HepG2 (cell line): ENCODE measurements around the gene PEX11G. TPM values are rescaled to one million over a fixed set of nuclear protein-coding genes. Genes with fewer than 3 reads are reported as not detected.
A peak's percentile ranks its signal among the peaks of the same experiment; 100 is the strongest.

Experiments
- ATF1 ChIP-seq: IDR thresholded peaks from 2 replicates; pipeline ENCODE4 v1.6.1; 2016; ENCODE audit warnings: mild to moderate bottlenecking, control low read depth
- DNMT3B ChIP-seq: conservative IDR thresholded peaks from 2 replicates; pipeline ENCODE4 v1.6.1; 2016; ENCODE audit warnings: missing biosample characterization, control low read depth
- FOXA1 ChIP-seq, 2 experiments: fragments of 450-650 bp in 1 of 2; sonication (generic) in 1 of 2; formaldehyde crosslinking in 1 of 2; IDR thresholded peaks; 2 replicates each; pipeline versions ENCODE4 v1.4.0 to v1.6.1; 2016 to 2020; ENCODE audit warnings: missing genetic modification reagents in 1 of 2
- MBNL3 ChIP-seq: fragments of 250-450 bp; sonication (Bioruptor Pico); conservative IDR thresholded peaks from 2 replicates; pipeline ENCODE4 v1.8.0; 2022; ENCODE audit warnings: mild to moderate bottlenecking, inconsistent platforms
- MEF2D ChIP-seq: sonication (generic); formaldehyde crosslinking; IDR thresholded peaks from 2 replicates; pipeline ENCODE4 v1.5.1; 2020; ENCODE audit warnings: mild to moderate bottlenecking, missing genetic modification reagents
- RAD51 ChIP-seq: fragments of 450-650 bp; IDR thresholded peaks from 2 replicates; pipeline ENCODE4 v1.6.1; 2016; ENCODE audit warnings: borderline replicate concordance
- RFX1 ChIP-seq: fragments of 450-650 bp; IDR thresholded peaks from 2 replicates; pipeline ENCODE4 v1.6.1; 2017
- SCMH1 ChIP-seq: sonication (generic); formaldehyde crosslinking; IDR thresholded peaks from 2 replicates; pipeline ENCODE4 v1.9.0; 2021; ENCODE audit warnings: missing genetic modification reagents, mild to moderate bottlenecking, borderline replicate concordance
- SYNCRIP ChIP-seq: fragments of 200-400 bp; formaldehyde crosslinking; IDR thresholded peaks from 2 replicates; pipeline ENCODE4 v1.6.1; 2018; ENCODE audit warnings: mild to moderate bottlenecking, low read depth, low read length; ENCODE audit not compliant: insufficient read depth
- ZNF253 ChIP-seq: sonication (generic); formaldehyde crosslinking; IDR thresholded peaks from 2 replicates; pipeline ENCODE4 v1.8.0; 2022; ENCODE audit warnings: mild to moderate bottlenecking, missing genetic modification reagents, borderline replicate concordance
- ZNF256 ChIP-seq: sonication (generic); formaldehyde crosslinking; conservative IDR thresholded peaks from 2 replicates; pipeline ENCODE4 v1.4.0; 2020; ENCODE audit warnings: missing genetic modification reagents
- ZNF296 ChIP-seq: sonication (generic); formaldehyde crosslinking; conservative IDR thresholded peaks from 2 replicates; pipeline ENCODE4 v1.5.0; 2020; ENCODE audit warnings: mild to moderate bottlenecking, missing genetic modification reagents
- ZNF564 ChIP-seq: sonication (generic); formaldehyde crosslinking; IDR thresholded peaks from 2 replicates; pipeline ENCODE4 v1.8.1; 2023; ENCODE audit warnings: mild to moderate bottlenecking, missing genetic modification reagents
- ZNF879 ChIP-seq: sonication (generic); formaldehyde crosslinking; IDR thresholded peaks from 2 replicates; pipeline ENCODE4 v1.8.1; 2023; ENCODE audit warnings: missing genetic modification reagents
- polyA plus RNA-seq, 8 experiments: library from polyadenylated mRNA; depleted of rRNA in 3 of 8; stranded (reverse) in 7 of 8; unstranded in 1 of 8; fragments of >200 nt; fragmentation: Illumina TruSeq in 4 of 8; extraction: Trizol in 4 of 8; gene quantifications; 2 replicates each; pipeline versions ENCODE4 v1.2.1 to v1.2.3, GENCODE V29; 2011 to 2016; ENCODE audit warnings: low read depth in 4 of 8, missing spikeins in 1 of 8, mixed read lengths in 1 of 8; ENCODE audit not compliant: insufficient read depth in 1 of 8
- total RNA-seq, 5 experiments: library from RNA; depleted of rRNA; stranded (reverse); fragments of >200 nt; fragmentation: Illumina TruSeq; extraction: Trizol; gene quantifications; 2 replicates each; pipeline ENCODE4 v1.2.3, GENCODE V29; 2016; ENCODE audit warnings: low read depth in 1 of 5
- TF ChIP-seq, protein P1 (sequence below), 2 experiments: sonication (generic) in 1 of 2; formaldehyde crosslinking in 1 of 2; IDR thresholded peaks; 2 replicates each; pipeline versions ENCODE4 v1.4.0 to v1.6.1; 2016 to 2020; ENCODE audit warnings: borderline replicate concordance in 1 of 2, low read depth in 1 of 2, mild to moderate bottlenecking in 1 of 2, missing genetic modification reagents in 1 of 2
- TF ChIP-seq, protein P2 (sequence below): sonication (generic); formaldehyde crosslinking; conservative IDR thresholded peaks from 2 replicates; pipeline ENCODE4 v1.4.0; 2020; ENCODE audit warnings: missing genetic modification reagents
- TF ChIP-seq, protein P3 (sequence below): sonication (generic); formaldehyde crosslinking; IDR thresholded peaks from 2 replicates; pipeline ENCODE4 v1.4.0; 2020; ENCODE audit warnings: missing genetic modification reagents, borderline replicate concordance
- TF ChIP-seq, protein P4 (sequence below): sonication (generic); formaldehyde crosslinking; IDR thresholded peaks from 2 replicates; pipeline ENCODE4 v1.4.0; 2020; ENCODE audit warnings: mild to moderate bottlenecking, missing genetic modification reagents

PEX11G gene
- total and polyA plus RNA-seq, 2 of the 13 experiments (the other 11 are each of a cell fraction or from before 2014, with no cell fraction given) = not detected

DNA sequence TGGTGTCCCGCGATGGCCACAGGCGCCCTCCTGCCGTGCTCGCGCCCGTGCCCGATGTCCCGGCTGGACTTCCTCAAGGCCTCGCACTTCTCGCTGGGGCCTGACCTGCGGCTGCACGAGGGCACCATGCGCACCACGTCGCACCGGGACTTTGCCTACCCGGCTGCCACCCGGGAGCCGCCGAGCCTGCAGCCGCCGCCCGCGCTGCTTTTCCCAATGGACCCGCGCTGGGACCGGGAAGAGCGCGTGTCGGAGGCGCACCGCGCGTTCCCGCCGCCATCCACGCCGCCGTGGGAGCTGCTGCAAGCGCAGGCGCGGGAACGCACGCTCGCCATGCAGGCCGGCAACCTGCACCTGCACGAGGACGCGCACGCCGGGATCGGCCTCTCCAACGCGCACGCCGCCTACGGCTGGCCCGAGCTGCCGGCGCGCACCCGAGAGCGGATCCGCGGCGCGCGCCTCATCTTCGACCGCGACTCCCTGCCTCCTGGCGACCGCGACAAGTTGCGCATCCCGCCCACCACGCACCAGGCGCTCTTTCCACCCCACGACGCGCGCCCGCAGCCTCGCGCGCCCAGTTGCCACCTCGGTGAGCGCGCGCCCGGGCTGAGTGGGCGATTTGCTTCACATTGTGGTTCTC lies 12.1 kb upstream of the PEX11G start (continued):
- TF ChIP-seq, protein P1, sequence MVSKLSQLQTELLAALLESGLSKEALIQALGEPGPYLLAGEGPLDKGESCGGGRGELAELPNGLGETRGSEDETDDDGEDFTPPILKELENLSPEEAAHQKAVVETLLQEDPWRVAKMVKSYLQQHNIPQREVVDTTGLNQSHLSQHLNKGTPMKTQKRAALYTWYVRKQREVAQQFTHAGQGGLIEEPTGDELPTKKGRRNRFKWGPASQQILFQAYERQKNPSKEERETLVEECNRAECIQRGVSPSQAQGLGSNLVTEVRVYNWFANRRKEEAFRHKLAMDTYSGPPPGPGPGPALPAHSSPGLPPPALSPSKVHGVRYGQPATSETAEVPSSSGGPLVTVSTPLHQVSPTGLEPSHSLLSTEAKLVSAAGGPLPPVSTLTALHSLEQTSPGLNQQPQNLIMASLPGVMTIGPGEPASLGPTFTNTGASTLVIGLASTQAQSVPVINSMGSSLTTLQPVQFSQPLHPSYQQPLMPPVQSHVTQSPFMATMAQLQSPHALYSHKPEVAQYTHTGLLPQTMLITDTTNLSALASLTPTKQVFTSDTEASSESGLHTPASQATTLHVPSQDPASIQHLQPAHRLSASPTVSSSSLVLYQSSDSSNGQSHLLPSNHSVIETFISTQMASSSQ (IDR thresholded peaks at IDR 0.05; ENCODE audit: low read depth) = no peak
- TF ChIP-seq, protein P1 (CRISPR knock-in tag; IDR thresholded peaks at IDR 0.05; ENCODE audit: borderline replicate concordance) = 0 out of 2 replicates have a peak, but pooled peaks have one; percentile 33
- TF ChIP-seq, protein P2, sequence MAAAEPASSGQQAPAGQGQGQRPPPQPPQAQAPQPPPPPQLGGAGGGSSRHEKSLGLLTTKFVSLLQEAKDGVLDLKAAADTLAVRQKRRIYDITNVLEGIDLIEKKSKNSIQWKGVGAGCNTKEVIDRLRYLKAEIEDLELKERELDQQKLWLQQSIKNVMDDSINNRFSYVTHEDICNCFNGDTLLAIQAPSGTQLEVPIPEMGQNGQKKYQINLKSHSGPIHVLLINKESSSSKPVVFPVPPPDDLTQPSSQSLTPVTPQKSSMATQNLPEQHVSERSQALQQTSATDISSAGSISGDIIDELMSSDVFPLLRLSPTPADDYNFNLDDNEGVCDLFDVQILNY (CRISPR knock-in tag) = no peak
- TF ChIP-seq ZNF296 (CRISPR knock-in tag) (no peak), SCMH1 (CRISPR knock-in tag) (no peak), ZNF256 (CRISPR knock-in tag) (0 out of 2 replicates have a peak, but pooled peaks have one; percentile 23), DNMT3B (CRISPR knock-in tag) (no peak), ATF1 (CRISPR knock-in tag) (no peak), SYNCRIP (no peak), MEF2D (CRISPR knock-in tag) (no peak), MBNL3 (CRISPR knock-in tag) (no peak), ZNF879 (CRISPR knock-in tag) (no peak), ZNF253 (no peak), ZNF564 (CRISPR knock-in tag) (0 out of 2 replicates have a peak, but pooled peaks have one; percentile 46), RFX1 (no peak), FOXA1 (IDR thresholded peaks at IDR 0.05) (no peak), FOXA1 (CRISPR knock-in tag; IDR thresholded peaks at IDR 0.05) (no peak), RAD51 (no peak)
- TF ChIP-seq, protein P3, sequence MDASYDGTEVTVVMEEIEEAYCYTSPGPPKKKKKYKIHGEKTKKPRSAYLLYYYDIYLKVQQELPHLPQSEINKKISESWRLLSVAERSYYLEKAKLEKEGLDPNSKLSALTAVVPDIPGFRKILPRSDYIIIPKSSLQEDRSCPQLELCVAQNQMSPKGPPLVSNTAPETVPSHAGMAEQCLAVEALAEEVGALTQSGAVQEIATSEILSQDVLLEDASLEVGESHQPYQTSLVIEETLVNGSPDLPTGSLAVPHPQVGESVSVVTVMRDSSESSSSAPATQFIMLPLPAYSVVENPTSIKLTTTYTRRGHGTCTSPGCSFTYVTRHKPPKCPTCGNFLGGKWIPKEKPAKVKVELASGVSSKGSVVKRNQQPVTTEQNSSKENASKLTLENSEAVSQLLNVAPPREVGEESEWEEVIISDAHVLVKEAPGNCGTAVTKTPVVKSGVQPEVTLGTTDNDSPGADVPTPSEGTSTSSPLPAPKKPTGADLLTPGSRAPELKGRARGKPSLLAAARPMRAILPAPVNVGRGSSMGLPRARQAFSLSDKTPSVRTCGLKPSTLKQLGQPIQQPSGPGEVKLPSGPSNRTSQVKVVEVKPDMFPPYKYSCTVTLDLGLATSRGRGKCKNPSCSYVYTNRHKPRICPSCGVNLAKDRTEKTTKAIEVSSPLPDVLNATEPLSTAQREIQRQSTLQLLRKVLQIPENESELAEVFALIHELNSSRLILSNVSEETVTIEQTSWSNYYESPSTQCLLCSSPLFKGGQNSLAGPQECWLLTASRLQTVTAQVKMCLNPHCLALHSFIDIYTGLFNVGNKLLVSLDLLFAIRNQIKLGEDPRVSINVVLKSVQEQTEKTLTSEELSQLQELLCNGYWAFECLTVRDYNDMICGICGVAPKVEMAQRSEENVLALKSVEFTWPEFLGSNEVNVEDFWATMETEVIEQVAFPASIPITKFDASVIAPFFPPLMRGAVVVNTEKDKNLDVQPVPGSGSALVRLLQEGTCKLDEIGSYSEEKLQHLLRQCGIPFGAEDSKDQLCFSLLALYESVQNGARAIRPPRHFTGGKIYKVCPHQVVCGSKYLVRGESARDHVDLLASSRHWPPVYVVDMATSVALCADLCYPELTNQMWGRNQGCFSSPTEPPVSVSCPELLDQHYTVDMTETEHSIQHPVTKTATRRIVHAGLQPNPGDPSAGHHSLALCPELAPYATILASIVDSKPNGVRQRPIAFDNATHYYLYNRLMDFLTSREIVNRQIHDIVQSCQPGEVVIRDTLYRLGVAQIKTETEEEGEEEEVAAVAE = no peak
- TF ChIP-seq, protein P4, sequence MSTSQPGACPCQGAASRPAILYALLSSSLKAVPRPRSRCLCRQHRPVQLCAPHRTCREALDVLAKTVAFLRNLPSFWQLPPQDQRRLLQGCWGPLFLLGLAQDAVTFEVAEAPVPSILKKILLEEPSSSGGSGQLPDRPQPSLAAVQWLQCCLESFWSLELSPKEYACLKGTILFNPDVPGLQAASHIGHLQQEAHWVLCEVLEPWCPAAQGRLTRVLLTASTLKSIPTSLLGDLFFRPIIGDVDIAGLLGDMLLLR (CRISPR knock-in tag) = peak; percentile 84
